AG10803 (cell line): Measurements from ENCODE around the gene CLBA1.

Experiments used
- DNase-seq: peaks from one replicate; pipeline ENCODE4 v3.0.0; 2010; ENCODE audit warnings: low read depth
- H3K4me3 ChIP-seq: 2 replicates; pipeline ENCODE4 v1.5.1; 2011; ENCODE audit warnings: mild to moderate bottlenecking, low read length, control low read depth
- TF ChIP-seq, protein P1 (sequence below): conservative IDR thresholded peaks from 2 replicates; pipeline ENCODE4 v1.5.1; 2011; ENCODE audit warnings: mild to moderate bottlenecking, low read length, control low read depth, inconsistent platforms

The CLBA1 gene

GRCh38 chr14:104954746-104955395, 30.7 kb upstream of the CLBA1 start:
- DNase-seq: no peak
- H3K4me3 ChIP-seq: no peak overlapping the region
- TF ChIP-seq, protein P1, sequence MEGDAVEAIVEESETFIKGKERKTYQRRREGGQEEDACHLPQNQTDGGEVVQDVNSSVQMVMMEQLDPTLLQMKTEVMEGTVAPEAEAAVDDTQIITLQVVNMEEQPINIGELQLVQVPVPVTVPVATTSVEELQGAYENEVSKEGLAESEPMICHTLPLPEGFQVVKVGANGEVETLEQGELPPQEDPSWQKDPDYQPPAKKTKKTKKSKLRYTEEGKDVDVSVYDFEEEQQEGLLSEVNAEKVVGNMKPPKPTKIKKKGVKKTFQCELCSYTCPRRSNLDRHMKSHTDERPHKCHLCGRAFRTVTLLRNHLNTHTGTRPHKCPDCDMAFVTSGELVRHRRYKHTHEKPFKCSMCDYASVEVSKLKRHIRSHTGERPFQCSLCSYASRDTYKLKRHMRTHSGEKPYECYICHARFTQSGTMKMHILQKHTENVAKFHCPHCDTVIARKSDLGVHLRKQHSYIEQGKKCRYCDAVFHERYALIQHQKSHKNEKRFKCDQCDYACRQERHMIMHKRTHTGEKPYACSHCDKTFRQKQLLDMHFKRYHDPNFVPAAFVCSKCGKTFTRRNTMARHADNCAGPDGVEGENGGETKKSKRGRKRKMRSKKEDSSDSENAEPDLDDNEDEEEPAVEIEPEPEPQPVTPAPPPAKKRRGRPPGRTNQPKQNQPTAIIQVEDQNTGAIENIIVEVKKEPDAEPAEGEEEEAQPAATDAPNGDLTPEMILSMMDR: no peak

GRCh38 chr14:104955396-104955770, 30.2 kb upstream of the CLBA1 start:
- no peak for DNase-seq
- TF ChIP-seq, protein P1: no peak

GRCh38 chr14:104956290-104956890, 29.2 kb upstream of the CLBA1 start:
- no peak for DNase-seq
- TF ChIP-seq, protein P1: no peak
- H3K4me3 ChIP-seq: no peak overlapping the region

More at GRCh38 chr14:104955396-104955770, 30.2 kb upstream of the CLBA1 start:
- H3K4me3 ChIP-seq: no peak overlapping the region

DNA sequence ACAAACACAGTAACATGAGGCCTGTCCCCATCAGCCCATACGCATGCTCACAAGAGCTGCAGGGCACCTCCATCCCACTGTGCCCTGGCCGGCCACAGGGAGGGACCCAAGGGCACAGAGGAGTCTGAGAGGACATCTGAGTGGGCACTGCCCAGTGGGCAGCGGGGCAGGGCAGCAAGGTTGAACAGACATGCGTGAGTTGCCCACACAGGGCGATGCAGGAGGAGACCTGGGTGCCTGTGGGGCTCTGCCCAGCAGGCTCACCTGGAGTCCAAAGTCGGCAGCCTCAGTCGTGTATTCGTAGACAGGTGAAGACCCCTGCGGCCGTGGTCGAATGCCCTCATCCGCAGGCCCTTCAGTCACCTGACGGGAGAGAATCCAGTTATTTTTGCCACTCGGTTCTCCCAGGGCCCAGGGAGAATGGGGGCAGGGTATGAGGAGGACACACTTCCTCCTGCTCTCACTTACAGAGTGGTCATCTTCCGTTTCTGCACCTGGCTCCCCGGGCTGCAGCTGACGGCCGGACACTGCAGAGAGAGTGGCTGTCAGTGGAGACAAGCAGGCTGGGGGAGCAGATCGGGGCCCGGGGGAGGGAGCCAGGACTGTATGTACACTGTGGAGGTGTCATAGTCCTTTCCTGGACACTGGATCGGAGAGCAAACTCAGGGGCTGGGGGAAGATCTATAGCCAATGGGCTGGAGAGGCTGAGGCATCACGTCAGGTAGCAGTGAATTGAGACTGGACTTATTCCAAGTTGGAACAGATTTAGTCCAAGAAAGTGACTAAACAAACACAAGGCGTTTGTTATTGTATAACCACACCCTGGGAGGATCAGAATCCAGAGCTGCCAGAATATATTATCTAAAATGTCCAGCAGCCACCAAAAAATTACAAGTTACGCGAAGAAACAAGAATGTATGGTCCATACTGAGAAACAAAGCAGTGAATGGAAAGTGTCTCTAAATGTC, 28.2 kb upstream of the CLBA1 start:
- no peak overlapping the region for H3K4me3 ChIP-seq
- TF ChIP-seq, protein P1: no peak
- DNase-seq: no peak

- TF ChIP-seq, protein P1: no peak
- no peak for DNase-seq
- H3K4me3 ChIP-seq: no peak overlapping the region
Observed at GRCh38 chr14:104964546-104964945, 21.0 kb upstream of the CLBA1 start.

GRCh38 chr14:104965561-104966231, 19.9 kb upstream of the CLBA1 start:
- TF ChIP-seq, protein P1: no peak
- no peak overlapping the region for H3K4me3 ChIP-seq
- no peak for DNase-seq
